ENCODE data around the gene BLTP2.
"Not testable (repeated sequence)": the region's sequence is repeated elsewhere in the genome, so short reads cannot be mapped to it uniquely, and the experiment has no call there.

The BLTP2 gene

DNA sequence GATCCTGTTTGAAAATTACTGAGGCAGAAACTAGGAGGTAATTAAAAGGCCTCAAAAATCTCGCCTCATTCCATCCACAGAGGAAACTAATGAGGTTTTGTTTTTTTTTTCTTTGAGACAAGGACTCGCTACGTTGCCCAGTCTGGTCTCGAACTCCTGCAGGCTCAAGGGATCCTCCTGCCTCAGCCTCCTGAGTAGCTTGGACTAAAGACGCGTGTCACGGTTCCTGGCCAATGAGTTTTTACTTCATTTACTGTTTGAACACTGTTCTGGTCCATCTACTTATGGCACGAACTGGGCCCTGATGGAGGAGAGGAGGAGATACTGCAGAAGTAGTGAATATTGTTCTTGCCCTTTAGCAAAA lies 600 bp upstream of the BLTP2 start:
- FAIRE-seq: no peak

DNA sequence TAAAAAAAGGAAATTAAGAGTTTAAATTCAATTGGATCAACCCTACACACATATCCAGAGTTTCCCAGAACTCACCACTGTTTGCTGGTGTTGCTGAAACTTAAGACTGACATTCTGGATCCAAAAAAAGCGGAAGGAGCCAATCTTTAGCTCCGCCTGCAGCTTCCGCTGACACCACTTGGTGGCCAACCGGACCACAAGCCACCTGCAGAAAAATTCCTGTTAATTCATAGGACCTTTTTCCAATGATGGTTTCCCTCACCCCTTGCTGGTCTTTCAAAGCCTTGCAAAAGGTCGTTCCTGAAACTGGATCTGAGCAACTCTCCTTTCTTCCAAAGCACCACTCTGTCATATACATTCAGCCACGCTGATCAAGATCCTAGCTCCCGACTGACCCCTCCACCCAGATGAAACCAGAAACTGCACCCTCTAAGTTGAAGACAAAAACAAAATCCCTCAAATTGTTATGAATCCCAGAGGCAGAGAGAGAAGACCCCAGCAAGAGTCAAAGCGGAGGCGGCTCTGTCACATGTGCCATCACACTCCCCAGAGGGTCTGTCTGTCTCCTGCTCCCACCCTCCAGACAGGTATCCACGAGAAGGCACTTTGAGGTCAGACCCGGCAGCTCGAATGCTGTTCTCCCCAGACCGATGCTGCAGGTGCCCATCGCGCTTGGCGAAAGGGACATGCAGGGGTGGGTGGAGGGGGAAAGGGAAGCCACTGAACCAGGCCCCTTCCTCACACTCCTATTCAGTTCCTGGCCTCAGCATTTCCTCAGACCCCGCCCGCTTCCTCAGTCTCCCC lies 773 bp downstream of the BLTP2 start:
- no peak for FAIRE-seq

DNA sequence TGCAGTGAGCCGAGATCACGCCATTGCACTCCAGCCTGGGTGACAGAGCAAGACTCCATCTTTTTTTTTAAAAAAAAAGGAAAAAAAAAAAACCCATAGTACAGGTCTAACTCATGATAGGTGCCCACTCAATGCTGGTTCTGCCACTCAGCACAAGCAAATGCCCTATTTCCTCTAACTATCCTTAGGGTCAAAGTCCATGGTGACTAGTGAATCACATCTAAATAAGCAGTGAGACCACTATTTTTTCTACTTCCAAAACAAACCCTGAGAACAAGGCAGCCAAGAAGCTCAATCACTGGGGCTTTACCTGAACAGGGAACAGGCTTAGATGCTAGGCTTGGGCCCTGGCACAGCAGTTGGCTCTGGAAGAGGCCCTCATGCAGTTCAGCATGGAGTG lies 3.4 kb downstream of the BLTP2 start:
- FAIRE-seq: no peak

DNA sequence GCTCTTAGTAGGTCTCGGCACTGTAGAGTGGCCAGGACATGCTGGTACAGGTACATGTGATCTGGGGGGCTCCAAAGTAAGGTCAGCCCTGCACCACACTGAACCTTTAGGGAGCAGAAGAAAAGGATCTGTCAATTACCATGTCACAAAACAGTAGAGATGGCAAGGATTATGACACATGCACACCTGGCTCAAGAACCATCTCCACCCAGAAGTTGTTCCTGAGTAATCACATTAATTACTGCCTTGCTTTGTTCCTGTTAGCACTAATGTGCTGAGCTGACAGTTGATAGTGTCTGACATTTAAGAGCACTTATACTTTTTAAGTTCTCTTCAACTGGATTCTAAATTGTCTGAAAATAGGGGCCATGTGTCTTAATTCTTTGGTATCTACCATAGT lies 9.5 kb downstream of the BLTP2 start:
- no peak for FAIRE-seq

DNA sequence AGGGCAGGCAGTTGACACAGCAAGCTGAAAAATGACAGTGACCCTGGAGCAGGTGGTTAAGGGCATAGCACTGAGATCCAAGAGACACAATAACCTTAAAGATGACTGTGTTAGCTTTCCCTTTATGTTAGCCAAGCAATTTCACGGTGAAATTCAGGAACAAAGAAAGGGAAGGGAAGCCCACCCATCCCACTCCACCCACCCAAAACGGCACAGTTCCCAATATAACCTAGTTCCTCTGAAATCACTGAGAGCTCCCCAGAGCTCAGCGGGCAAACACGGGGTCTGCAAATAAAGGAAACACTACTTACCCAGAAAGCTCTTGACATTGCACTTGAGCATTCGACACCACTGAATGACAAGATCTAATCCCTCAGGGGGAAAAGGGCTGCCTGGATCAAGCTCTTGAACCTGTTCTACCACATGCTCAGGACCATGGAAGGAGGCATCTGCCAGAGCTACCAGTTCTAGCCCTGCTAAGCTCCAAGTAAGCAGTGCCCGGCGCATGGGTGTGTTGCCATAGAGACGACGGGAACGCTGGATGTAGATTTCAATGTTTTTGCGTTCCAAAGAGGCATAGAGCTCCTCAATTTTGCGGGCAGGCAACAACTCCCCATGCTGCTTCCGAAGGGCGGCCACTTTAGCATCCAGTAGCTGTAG lies 10.6 kb downstream of the BLTP2 start:
- FAIRE-seq: no peak

DNA sequence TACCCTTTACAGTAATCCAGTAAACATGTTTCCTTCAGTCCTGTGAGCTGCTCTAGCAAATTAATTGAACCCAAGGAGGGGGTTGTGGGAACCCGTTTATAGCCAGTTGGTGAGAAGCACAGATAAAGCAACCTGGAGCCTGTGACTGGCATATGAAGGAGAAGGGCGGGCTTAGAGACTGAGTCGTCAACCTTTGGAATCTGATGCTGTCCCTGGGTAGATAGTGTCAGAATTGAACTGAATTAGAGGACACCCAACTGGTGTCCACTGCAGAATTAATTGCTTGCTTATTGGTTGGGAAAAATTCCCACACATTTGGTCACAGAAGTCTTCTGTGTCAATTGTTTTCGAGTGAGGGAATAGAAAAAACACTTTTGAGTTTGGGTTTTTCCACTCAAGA lies 18.1 kb downstream of the BLTP2 start:
- FAIRE-seq: no peak

DNA sequence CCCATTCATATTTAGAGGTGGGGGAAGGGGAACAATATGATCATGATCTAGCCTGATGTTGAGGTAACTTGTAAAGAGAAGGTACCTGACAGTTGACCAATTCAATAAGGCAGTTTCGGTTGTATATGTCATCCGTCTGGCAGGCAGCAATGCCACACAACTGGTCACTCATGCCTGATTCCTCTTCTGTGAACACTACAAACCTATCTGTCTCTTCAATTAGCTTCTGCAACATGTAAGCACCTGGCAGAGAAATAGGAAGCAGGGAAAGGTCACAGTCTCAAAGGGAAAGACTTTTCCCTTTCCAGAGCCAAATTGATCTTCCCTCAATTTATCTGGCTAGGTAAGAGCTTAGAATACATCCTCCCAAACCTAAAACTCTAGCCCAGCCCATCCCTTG lies 20.8 kb downstream of the BLTP2 start:
- no peak for FAIRE-seq

DNA sequence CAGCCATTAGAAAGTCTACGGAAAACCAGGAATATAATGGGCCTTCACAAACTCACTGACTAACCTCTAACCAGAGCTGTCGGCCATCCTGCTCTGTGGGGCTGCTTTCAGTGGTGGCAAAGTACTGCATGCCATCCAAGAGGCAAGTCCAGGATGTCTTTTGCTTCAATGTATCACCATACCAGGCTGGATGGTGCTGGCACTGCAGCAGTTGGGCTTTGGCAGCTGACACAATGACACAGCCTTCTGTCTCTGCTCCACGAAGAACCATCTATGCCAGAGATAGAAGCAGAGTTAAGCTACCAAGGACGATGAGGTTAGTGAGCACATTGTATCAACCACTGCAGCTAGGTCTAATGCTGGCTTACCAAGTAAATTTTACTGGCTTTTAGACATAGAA lies 21.3 kb downstream of the BLTP2 start:
- FAIRE-seq: no peak

DNA sequence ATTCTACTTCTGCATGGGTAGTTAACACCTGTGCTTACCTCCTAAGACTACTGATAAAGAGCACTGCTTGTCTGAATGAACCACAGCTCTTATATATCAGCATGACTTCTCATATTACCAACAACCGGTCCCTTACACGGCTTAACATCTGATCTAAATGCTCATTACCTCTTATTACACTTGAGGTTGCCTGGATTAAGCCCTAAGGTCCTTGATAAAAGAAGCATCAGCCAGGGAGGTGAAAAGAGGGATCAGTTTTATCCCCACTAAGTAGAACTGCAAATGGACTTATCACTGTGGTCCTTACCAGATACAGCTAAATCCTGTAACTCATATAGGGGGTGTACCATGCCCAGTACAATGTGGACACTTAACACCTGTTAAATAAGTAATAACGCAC lies 22.8 kb downstream of the BLTP2 start:
- no peak for FAIRE-seq

DNA sequence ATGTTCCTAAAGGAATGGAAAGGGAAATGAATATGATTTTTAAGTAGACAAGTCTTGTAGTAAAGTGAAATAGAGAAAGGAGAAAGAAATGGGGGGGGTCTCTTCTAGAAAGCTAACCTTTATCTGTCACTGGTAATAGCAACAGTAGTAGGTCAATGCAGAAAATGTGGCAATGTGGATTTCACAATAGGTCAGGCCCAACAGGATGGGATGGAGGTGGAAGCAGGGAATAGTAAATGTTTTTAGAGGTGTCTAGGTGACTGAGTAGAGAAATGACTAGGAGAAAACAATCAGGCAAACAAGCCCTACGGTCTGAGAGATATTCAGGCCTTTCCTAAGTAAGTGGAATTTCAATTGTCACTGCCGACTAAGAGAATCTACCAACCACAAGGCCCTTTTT lies 24.9 kb downstream of the BLTP2 start:
- FAIRE-seq: no peak

DNA sequence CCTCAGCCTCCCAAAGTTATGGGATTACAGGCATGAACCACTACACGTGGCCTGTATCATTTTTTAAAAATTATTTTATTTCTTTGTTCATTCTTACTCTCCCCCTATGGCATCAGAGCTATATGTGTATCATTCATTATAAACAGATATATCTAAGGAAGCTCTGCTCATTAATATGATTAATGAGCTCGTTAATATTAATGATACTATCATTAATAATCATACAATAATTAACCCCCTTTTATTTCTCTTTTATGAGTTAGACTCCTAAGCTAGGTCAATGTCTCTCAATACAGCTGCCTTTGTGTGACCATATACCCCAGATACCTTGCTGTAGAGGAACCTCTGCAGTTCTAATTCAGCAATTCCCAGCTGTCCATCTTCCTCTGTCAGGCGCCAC lies 26.5 kb downstream of the BLTP2 start:
- no peak for FAIRE-seq

DNA sequence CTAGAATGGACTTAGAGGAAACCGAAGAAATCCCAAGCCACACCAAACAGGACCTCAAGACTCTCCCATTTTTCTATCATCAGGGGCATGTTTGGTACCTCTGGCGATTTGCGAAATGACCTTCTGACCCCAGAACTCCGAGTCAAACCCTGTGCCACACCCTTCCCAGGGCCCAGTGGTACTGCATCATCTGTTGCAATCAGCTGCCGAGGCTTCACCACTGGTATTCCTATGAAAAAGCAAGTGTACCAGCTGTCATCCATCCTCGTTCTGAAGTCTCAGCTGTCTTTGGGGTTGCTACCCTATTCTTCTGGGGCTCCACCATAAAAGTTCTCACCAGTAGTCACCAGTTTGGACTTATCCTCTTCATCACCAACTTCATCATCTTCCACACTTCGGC lies 28.7 kb downstream of the BLTP2 start:
- no peak for FAIRE-seq

DNA sequence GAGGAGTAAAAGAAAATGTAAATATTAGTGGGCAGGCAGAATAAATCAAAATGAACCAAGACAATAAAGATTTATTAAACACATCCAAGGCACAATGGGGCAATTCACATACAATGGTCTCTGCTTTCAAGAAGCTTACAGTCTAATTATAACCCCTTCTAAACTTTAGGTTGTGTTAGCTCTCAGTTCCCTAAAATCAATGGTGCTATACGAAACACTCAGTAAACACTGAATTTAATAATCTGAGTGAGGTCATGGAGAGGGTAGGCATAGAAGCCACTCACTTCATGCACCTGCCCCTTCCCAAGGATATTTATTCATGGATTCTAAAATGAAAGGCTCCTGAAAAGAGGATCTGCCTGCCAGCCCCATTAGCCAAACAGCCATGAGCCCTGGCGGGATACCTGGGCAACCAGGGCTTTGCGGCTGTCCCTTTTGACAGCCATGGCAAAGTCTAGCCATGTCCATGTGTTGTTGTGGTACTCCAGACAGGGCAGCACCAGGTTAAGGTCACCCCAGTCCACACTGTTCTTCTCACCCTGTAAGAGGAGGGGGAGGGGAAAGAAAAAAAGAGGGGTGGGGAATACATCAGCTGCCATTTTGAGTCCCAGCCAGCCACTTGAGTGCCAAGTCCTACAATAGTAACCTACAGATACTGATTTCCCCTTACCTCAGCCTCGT lies 29.6 kb downstream of the BLTP2 start:
- FAIRE-seq: no peak

DNA sequence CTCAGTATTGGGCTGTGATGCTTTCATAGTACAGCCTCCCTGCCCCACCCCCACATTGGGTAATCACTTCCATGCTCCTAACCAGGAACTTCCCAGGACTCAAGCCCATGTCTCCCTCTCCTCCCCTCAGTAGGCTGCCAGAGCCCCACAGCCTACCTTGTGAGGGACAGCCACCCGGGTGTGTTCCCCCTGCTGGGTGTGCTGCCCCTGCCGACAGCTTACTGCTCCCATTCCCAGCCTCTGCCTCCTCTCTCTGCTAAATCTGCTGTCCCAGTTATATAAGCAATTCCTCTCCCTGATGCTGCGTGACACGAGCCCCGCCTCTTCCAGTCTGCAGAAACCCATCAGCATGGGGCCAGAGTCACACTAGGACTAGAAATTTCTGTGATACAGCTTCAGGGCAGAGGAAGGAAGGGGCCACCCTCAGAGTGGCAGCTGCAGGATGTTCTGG lies 31.0 kb downstream of the BLTP2 start, which contains the start of gene RSKR:
Gene RSKR (minus strand): TSS at position 255 of the 451 bp plus-strand sequence. CDS start 24 bp downstream, at position 231.
- FAIRE-seq: no peak

DNA sequence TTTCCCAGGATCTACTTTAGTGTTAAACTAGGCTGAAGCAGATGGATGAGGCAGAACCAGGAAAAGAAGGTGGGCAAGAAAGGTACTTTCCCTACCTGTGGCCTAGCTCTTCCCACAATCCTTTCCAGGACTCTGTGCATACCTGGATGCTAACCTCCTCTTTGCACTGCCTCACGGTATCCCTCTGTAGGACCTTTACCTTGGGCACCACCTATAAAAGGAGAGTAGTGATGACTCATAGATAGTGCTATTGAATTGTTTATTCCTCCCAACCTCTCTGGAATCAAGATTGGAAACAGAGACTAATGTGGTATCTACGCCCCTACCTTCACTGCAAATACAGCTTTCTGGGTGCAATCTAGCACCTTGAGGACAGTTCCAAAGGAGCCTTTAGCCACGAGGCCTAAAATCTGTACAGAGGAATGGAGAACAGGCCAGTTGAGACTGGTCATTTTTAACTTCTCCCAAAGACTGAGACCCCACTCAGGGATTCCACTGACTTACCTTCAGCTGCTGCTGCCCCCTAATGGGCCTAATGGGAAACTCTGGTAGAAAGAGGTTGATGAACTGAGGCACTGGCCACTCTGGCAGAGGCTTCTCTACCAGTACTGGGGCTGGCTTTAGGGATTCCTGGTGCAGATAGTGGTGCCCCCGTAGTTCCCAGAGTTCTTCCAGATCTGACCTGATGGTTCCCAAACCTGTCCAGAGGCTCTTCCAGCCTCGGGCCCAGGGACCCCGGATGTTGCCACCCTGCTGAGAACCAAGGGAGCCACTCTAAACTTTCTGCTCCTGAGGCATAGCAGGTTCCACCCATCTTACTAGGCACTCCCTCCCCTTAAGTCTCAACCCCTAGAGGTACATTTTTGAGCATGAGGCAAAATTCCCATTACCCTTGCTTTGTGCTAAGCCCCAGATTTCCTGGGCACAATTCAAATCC lies 31.8 kb downstream of the BLTP2 start:
- FAIRE-seq: no peak

DNA sequence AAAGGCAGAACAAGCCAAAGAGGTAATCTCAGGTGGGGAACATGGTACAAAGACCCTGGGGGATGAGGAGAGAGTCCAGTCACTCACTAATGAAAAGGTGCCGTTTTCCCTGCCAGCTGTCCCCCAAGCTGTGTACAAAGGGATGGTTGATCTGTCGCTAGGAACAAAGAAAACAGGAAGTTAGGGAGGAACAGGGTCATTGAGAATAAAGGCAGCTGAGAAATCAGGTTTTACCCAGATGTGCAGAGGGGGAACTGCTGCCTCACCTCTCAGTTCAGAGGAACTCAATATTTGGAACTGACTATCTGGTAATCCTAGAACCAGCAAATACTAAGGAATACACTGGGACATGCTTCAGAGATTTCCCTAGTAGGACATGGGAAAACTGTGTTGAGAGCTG lies 32.4 kb downstream of the BLTP2 start:
- FAIRE-seq: no peak

DNA sequence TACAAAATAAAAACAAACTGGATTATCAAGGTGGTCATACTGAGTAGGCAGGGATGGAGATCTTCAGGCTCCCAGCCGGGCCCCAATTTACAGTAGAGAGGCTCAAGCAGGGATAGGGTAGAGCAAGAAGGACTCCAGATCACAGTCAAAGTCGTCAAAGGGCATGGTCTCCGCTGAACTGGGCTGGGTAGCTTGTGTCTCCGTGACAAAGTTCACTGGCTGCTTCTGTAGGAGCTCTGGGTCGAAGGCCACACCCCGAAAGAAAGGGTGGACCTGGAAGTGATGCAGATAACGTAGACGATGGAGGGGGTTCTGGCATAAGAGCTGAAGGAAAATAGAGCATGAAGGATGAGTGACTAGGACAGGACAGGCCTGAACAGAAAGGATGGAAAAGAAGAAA lies 34.6 kb downstream of the BLTP2 start:
- FAIRE-seq: no peak

DNA sequence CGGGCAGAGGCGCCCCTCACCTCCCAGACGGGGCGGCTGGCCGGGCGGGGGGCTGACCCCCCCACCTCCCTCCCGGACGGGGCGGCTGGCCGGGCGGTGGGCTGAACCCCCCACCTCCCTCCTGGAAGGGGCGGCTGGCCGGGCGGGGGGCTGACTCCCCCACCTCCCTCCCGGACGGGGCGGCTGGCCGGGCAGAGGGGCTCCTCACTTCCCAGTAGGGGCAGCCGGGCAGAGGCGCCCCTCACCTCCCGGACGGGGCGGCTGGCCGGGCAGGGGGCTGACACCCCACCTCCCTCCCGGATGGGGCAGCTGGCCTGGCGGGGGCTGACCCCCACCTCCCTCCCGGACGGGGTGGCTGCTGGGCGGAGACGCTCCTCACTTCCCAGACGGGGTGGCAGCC lies 40.9 kb downstream of the BLTP2 start:
- not testable (repeated sequence) for FAIRE-seq

DNA sequence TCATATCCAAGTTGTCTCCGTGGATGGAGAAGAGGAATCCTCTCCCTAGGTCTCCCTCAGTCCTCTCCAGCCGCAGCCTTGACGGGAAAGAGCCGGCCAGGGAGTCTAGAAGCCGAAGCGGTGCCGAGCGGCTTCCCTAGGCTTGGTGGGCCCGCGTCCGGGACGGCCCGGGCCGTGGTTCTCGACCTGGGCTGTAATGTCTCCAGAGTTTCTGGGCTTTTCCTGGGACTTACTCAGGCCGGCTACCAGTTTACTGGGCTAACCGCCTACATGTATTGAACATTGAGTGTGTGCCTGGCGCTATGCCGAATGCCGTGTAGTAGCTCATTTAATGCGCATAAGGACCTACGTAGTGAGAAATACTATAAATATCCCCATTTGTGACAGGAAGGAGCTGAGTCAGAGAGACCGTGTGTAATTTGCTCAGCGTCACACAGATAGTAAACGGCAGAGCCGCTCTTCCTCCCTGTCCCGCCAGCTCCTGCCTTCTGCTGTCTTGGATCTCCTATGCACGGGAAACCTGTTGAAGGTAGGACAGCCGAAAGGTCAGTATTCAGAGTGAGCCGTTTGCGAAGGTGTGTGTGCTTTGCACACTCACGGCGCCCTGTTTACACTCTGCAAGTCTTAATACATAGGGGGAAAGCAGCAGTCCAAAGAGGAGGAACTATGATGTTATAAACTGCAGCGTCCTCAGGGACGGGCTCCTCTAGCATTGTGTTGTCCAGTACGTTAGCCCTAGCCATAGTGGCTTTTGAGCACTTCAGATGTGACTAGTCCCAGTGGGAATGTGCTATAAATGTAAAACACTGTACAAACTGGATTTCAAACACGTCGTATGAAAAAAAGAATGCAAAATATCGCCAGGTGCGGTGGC lies 45.4 kb downstream of the BLTP2 start:
- no peak for FAIRE-seq

DNA sequence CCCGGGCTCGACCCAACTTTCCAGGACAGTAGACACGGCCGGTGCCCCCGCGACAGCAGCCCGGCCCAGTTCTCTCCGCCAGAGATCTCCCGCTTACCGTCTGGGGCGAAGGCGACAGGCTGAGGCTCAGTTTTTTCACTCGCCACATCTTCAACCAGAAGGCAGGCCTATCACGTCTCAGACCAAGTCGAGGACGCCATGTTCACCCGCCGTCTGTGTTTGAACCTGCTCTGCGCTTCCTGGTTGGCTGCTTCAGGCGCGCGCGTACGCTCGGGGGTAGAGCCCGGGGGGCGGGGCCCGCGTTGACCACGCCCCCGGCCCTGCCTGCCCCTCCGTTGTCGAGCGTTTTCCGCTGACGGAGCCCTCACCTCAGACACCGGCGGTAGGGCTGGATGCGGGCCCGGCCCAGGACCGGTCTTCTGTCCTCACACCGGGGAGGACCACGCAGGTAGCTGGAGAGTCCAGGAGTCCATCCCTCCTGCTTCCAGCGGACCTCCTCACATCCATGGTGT lies 46.1 kb downstream of the BLTP2 start, which contains the start of gene SPAG5:
Gene SPAG5 (minus strand): TSS at position 227 of the 512 bp plus-strand sequence. CDS start 79 bp downstream, at position 148.
- FAIRE-seq: no peak

DNA sequence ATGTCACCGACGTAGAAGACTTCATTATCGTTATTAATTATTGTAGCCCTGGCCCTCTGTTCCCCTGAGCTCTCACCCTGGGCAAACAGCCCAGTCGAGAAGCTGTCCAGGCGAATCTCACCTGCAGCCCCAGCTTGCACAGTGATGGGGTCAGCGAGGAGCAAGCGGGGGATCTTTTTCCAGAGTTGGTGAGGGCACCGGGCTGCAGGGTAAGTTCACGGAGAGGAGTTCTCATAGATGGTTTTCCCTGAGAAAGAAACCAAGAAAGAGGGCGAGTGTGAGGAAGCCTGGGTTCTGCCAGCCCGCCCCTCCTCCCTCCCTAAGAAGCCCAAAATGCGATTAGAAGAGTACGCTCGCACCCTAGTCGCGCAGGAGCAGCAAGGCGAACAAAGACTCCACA lies 46.6 kb downstream of the BLTP2 start:
- FAIRE-seq: no peak
